IMR-90 (cell line): ENCODE data around the gene NDUFAF2.

Experiments
- POLR2A ChIP-seq: IDR thresholded peaks from 2 replicates; pipeline ENCODE4 v1.6.1; 2012; ENCODE audit warnings: mild to moderate bottlenecking, low read depth, low read length
- RCOR1 ChIP-seq: IDR thresholded peaks from 2 replicates; pipeline ENCODE4 v1.6.1; 2012; ENCODE audit warnings: mild to moderate bottlenecking, low read length, improper control_type of control experiment; ENCODE audit not compliant: insufficient replicate concordance
- SMC3 ChIP-seq: fragments of 150-350 bp; IDR thresholded peaks from 2 replicates; pipeline ENCODE4 v1.6.1; 2016; ENCODE audit warnings: low read depth, mild to moderate bottlenecking, antibody characterized with exemption, low read length, moderate library complexity
- TF ChIP-seq, protein P1 (sequence below): conservative IDR thresholded peaks from 2 replicates; pipeline ENCODE4 v1.5.1; 2012; ENCODE audit warnings: mild to moderate bottlenecking, low read depth, low read length, improper control_type of control experiment

DNA sequence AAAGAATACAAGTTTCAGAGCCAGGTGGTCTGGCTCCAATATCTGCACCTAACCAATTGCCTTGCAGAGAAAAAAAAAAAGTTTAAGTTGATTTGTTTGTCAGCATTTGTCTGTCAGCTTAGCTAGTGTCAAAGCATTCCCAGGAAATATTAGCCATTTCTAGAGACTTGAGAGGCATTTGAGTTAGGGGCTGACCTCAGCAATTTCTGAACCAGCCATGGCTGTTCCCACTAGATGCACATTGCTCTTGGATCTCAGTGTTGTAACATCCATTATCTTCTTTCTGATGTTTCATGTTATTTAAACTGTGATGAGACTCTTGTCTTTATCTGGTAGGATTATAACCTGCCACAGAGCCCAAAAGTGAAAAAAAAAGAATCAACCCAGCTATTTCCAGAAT is 102.3 kb downstream of the NDUFAF2 start:
- TF ChIP-seq, protein P1, sequence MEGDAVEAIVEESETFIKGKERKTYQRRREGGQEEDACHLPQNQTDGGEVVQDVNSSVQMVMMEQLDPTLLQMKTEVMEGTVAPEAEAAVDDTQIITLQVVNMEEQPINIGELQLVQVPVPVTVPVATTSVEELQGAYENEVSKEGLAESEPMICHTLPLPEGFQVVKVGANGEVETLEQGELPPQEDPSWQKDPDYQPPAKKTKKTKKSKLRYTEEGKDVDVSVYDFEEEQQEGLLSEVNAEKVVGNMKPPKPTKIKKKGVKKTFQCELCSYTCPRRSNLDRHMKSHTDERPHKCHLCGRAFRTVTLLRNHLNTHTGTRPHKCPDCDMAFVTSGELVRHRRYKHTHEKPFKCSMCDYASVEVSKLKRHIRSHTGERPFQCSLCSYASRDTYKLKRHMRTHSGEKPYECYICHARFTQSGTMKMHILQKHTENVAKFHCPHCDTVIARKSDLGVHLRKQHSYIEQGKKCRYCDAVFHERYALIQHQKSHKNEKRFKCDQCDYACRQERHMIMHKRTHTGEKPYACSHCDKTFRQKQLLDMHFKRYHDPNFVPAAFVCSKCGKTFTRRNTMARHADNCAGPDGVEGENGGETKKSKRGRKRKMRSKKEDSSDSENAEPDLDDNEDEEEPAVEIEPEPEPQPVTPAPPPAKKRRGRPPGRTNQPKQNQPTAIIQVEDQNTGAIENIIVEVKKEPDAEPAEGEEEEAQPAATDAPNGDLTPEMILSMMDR = no peak
- TF ChIP-seq SMC3 = no peak
- TF ChIP-seq RCOR1 = no peak
- TF ChIP-seq POLR2A = no peak
